GM12872 (cell line): Measurements from ENCODE around the gene BABAM1.

Experiments used
- CTCF ChIP-seq: IDR thresholded peaks from 3 replicates; pipeline ENCODE4 v1.5.1; 2011; ENCODE audit warnings: low read depth, mild to moderate bottlenecking, low read length, moderate library complexity; ENCODE audit not compliant: insufficient read depth

Gene BABAM1

DNA sequence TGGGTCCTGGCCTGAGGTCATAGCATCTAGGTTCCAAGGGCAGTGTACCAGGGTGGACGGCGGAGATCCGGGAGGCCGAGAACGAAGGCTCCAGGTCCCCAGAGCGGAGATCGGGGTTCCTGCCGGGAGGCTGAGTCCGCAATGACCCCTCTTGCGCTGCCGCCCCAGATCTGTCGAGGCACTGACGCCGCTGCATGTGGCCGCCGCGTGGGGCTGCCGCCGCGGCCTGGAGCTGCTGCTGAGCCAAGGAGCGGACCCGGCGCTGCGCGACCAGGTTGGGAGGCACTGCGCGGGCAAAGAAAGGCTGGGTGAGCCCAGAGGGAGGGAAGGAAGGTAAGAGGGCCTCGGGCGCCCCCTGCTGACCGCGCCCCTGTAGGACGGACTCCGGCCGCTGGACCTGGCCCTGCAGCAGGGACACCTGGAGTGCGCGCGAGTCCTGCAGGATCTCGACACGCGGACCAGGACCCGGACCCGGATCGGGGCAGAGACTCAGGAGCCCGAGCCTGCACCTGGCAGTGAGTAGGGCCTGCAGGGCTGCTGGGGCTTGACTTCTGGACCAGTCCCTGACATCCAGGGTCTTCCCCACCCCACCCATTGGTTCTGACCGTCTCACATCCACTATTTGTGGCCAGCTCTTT, 15.4 kb downstream of the BABAM1 start:
- TF ChIP-seq CTCF: peak; percentile 87

DNA sequence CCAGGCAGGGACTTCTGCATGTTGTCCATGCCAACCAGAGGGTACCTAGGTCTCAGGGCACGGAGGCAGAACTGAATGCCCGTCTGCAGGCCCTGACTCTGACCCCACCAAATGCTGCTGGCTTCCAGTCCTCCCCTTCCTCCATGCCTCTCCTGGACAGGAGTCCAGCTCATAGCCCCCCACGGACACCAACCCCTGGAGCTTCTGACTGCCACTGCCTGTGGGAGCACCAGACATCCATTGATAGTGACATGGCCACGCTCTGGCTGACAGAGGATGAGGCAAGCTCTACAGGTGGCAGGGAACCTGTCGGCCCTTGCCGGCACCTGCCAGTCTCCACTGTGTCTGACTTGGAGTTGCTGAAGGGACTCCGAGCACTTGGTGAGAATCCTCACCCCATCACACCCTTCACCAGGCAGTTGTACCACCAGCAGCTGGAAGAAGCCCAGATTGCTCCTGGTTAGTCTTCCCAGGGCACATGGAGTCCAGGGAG, 16.3 kb downstream of the BABAM1 start:
- TF ChIP-seq CTCF: no peak

- TF ChIP-seq CTCF: no peak
These were observed 18.3 kb downstream of the BABAM1 start for GRCh38 chr19:17285415-17286135.

DNA sequence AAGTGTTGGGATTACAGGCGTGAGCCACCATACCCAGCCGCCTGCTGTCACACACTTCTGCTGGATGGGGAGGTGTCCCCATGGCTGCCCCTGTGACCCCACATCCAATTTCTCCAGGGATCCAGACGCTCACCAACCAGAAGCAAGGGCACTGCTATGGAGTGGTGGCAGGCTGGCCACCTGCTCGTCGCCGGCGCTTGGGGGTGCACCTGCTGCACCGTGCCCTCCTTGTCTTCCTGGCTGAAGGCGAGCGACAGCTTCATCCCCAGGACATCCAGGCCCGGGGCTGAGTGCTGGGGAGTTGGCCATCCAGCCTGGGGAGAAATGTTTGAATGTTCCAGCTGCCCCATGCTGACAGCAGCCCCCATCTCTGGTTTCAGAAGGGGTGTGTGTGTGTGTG, 19.0 kb downstream of the BABAM1 start:
- no peak for TF ChIP-seq CTCF

- TF ChIP-seq CTCF: no peak
These were observed 19.5 kb downstream of the BABAM1 start for GRCh38 chr19:17286752-17287151.

GRCh38 chr19:17289489-17289888, 22.2 kb downstream of the BABAM1 start:
- TF ChIP-seq CTCF: no peak

- TF ChIP-seq CTCF: peak; percentile 80
These were observed 25.2 kb downstream of the BABAM1 start for GRCh38 chr19:17292301-17293074.
